Suppressor macrophage treated with lipopolysaccharide for 4 hours (primary cell): Measurements from ENCODE around the gene HPSE.

Source experiments
- DNase-seq: peaks from one replicate; pipeline ENCODE4 v3.0.0-alpha.2; 2020

Gene HPSE

DNA sequence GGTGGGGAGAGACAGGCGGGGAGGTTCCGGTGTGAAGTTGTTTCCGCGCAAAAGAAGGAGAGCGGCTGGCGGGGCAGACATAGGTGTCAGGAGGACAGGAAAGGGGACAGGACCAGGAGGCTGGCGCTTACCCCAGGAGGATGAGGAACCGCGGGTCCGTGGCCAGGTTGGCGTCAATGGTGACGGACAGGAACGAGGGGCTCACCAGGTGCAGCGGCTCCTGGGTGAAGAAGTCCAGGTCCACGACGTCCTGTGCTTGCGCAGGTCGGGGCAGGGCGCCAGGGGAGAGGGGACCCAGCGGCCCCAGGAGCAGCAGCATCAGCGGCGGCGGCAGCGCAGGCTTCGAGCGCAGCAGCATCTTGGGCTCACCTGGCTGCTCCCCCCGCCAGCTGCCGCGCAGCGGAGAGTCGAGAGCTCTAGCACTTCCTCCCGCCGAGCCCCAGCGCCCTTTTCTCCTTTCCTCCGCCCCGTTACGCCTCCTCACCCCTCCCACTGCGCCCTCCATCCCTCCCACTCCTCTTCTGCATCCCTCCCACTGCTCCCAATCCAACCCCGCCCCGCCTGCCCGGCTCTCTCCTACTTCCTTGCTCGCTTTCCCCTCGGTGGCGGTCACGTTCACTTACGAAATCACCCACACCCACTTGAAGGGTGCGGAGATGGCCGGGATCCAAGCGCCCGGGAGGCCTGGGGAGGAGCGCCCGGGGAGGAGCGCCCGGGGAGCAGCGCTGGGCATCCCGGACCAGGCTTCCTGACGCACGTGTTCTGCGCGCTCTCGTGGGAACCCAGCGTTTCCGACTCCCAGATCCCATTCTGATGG is at the start of gene HPSE:
HPSE (minus strand) TSS at position 424 of the 817 bp plus-strand sequence; CDS start at position 358, 66 bp downstream.
- DNase-seq = peak; percentile 89

- no peak for DNase-seq
Measured at GRCh38 chr4:83382850-83383249, 48.2 kb upstream of the HPSE start.

- DNase-seq = no peak
Measured at GRCh38 chr4:83381173-83381572, 46.5 kb upstream of the HPSE start.

DNA sequence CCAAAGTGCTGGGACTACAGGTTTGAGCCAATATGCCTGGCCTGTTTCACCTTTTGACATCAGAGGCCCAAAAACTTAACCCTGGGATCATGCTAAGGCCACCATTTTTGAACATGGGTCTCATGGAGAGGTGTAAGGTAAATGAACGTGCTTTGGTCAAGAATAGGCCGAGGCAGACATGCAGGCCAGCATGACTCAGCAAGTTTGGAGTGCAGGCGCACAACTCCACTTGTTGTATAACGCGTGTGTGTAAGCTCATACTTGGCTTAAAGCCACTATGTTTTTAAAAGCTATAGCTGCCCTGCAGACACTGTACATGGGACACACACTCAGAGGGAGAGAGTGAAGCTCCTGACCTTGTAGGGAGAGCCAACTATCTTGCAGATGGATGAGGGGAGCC is 43.8 kb upstream of the HPSE start:
- no peak for DNase-seq

- no peak for DNase-seq
Measured at GRCh38 chr4:83372931-83373330, 38.3 kb upstream of the HPSE start.

DNA sequence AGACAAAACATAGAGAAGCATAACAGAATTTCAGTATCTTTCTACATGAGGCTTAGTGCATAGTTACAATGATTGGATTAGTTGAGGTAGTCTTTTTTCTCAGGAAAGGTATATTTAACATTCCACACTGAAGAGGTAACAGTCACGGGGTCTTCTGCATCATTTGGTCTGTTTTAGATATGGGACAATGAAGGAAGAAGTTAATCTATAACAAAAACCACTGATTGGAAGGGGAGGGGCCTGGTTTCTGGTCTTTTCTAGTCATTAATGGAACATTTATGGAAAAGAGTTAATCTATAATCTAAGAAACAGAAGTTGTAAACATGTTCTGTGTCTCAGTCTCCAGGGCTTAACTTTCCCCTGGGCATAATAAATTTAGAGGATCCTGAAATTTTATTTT is 37.3 kb upstream of the HPSE start:
- no peak for DNase-seq

DNA sequence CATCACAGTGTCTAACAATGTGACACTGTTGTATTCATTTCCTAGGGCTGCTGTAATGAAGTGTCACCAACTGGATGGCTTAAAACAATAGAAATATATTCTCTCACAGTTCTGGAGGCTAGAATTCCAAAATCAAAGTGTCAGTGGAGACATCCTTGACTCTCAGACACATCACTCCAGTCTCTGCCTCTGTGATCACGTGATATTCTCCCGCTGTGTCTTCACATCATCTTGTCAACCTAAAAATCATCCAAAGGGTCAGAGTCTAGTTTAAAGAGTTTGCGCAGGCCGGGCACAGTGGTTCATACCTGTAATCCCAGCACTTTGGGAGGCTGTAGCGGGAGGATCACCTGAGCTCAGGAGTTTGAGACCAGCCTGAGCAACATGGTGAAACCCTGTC is 36.6 kb upstream of the HPSE start:
- DNase-seq = no peak

GRCh38 chr4:83370640-83370906 is 35.9 kb upstream of the HPSE start:
- peak; percentile 50 for DNase-seq

DNA sequence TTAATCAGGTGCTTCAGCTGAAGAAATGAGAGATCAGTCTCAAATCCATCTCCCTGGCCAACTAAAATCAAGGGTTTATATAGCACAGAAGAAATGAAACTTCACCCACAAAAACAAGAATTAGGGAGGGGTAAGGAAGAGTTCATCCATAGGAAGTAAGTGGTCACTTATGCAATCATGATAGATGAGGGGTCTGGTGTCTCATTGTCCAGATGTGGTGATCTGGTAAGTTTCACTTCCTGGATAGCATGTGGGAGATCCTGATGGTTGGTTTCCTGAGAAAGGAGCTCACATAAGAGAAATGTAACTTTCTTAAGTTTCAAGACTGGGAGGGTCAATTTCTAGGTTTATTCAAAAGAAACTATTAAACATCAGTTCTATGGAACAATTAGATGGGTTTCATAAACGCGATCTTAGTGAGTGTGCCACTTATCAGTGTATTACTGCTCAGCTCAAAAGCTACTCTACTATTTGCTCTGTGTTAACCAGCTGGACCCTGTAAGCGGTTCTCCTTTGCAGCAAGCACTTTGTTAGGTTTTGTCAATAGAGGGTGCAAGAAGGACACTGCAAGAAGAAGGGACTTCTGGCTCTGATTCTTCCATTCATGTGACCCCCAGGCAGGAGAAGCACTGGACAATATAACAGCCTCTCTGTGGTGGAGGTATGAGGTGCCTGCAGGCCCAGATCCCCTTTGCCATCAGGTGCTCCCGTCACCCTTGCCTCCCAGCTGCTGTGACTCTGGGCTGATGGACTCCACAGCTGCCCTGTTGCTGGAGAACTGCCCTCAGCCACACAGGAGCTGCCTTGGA is 35.4 kb upstream of the HPSE start:
- peak; percentile 93 for DNase-seq

- DNase-seq = no peak
Measured at GRCh38 chr4:83364312-83364711, 29.7 kb upstream of the HPSE start.

- peak; percentile 42 for DNase-seq
Measured at GRCh38 chr4:83362492-83363329, 28.1 kb upstream of the HPSE start.

GRCh38 chr4:83361416-83362103 is 26.9 kb upstream of the HPSE start:
- DNase-seq = peak; percentile 30

- no peak for DNase-seq
Measured at GRCh38 chr4:83360018-83360417, 25.4 kb upstream of the HPSE start.

- no peak for DNase-seq
Measured at GRCh38 chr4:83358410-83358809, 23.8 kb upstream of the HPSE start.

- DNase-seq = peak; percentile 64
Measured at GRCh38 chr4:83356899-83357661, 22.4 kb upstream of the HPSE start.

- DNase-seq = no peak
Measured at GRCh38 chr4:83353516-83353915, 18.9 kb upstream of the HPSE start.

DNA sequence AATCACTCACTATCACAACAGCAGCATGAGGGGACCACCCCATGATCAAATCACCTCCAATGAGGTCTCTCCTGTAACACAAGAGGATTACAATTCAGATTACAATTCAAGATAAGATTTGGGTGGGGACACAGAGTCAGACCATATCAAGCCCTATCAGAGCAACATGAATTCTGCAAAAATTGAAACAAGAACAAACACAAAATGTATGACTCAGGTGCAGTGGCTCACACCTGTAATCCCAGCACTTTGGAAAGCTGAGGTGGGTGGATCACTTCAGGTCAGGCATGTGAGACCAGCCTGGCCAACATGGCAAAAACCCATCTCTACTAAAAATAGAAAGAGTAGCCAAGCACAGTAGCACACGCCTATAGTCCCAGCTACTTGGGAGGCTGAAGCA is 13.4 kb upstream of the HPSE start:
- DNase-seq = no peak

- DNase-seq = peak; percentile 47
Measured at GRCh38 chr4:83342476-83342875, 7.8 kb upstream of the HPSE start.

DNA sequence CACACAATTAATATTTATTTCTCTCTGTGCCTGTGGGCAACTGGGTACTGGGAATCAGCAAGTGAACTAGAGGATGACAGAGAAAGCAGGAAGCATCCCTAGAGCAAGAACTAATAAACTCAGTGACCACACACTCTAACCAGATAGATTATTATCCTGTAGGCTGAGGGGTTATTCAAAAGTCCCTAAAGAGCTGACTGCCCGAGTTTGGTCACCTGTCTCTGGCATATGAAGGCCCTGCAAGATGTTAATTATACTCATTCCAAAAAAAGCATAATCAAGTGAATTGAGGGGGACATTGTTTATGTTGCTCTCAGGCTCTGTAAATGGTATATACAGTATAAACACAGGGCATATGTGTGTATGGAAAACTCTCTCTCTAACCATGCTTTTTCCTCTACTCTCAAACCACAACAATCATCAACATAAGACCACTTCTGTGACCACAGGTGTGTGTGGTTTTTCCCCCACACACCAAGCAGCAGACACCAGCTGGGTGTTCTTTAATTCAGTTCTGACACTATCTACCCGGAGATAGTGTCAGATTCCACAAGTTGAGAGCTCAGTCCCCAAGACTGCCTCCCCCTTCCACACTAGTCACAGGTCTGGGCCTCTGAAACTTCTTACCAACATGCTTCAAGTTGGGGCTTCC is 6.2 kb upstream of the HPSE start:
- no peak for DNase-seq

DNA sequence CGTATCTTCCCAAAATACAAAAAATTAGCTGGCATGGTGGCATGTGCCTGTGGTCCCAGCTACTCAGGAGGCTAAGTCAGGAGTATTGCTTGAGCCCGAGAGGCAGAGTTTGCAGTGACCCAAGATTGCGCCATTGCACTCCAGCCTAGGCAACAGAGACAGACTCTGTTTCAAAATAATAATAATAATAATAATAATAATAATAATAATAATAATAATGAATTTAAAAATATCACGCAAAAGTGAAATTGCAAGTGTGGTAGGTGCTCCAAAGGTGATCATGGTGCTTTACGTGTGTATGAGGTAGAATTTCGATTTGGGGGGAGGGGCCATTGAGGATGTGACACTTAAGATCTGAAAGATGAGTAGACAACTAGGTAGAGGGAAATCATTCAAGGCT is 4.9 kb upstream of the HPSE start:
- no peak for DNase-seq

DNA sequence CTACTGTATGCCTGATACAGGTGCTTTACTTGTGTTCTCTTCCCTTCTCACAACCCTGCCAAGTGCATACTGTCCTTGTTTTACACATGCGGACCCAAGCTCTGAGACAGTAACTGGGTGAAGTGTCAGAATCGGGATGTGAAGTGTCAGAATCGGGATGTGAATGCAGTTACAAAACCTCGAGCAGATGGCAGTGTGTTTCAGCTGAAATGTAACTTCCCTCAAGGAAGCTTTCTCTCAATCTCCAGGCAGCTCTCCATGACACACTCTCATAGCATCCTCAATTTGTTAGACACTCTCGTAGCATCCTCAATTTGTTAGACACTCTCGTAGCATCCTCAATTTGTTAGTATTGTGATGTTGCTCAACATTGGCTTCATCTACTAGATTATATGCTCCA is 1.1 kb upstream of the HPSE start:
- DNase-seq = peak; percentile 66

DNA sequence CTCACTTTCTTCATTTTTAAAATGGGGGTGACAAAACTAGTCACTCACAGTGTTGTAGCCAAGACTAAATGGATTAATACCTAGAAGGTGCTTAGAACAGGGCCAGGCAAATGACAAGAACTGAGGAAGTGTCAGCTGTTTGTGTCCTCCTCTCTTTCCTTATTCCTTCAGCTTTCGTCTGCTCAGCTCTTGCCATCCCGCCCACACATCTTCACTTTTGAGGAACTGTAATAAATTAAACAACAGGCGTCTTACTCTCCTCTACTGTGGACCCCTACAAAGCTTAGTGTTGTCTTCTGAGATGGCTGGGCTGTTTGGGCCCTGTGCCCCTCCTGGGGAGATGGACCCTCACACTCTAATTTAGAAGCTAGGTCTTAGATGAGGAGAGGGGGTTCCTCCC is 2.7 kb downstream of the HPSE start:
- peak; percentile 80 for DNase-seq
